IMR-90 (cell line): ENCODE data around the gene LGMN.

Source experiments
- BHLHE40 ChIP-seq: fragments of 150-350 bp; IDR thresholded peaks from 2 replicates; pipeline ENCODE4 v1.6.1; 2016; ENCODE audit warnings: mild to moderate bottlenecking, low read depth, low read length
- CHD1 ChIP-seq: IDR thresholded peaks from 2 replicates; pipeline ENCODE4 v1.6.1; 2012; ENCODE audit warnings: low read depth, low read length, improper control_type of control experiment
- CTCF ChIP-seq: conservative IDR thresholded peaks from 2 replicates; pipeline ENCODE4 v1.5.1; 2012; ENCODE audit warnings: mild to moderate bottlenecking, low read depth, low read length, improper control_type of control experiment
- FOS ChIP-seq: fragments of 150-350 bp; IDR thresholded peaks from 2 replicates; pipeline ENCODE4 v1.6.1; 2016; ENCODE audit warnings: low read depth, low read length
- MXI1 ChIP-seq: IDR thresholded peaks from 2 replicates; pipeline ENCODE4 v1.6.1; 2012; ENCODE audit warnings: low read depth, mild to moderate bottlenecking, low read length, moderate library complexity, borderline replicate concordance
- POLR2A ChIP-seq: IDR thresholded peaks from 2 replicates; pipeline ENCODE4 v1.6.1; 2012; ENCODE audit warnings: mild to moderate bottlenecking, low read depth, low read length
- RCOR1 ChIP-seq: IDR thresholded peaks from 2 replicates; pipeline ENCODE4 v1.6.1; 2012; ENCODE audit warnings: mild to moderate bottlenecking, low read length, improper control_type of control experiment; ENCODE audit not compliant: insufficient replicate concordance
- RFX5 ChIP-seq: IDR thresholded peaks from 2 replicates; pipeline ENCODE4 v1.8.0; 2012; ENCODE audit warnings: low read depth, mild to moderate bottlenecking, low read length, moderate library complexity
- SMC3 ChIP-seq: fragments of 150-350 bp; IDR thresholded peaks from 2 replicates; pipeline ENCODE4 v1.6.1; 2016; ENCODE audit warnings: low read depth, mild to moderate bottlenecking, antibody characterized with exemption, low read length, moderate library complexity
- USF2 ChIP-seq: fragments of 150-350 bp; IDR thresholded peaks from 2 replicates; pipeline ENCODE4 v1.6.1; 2017; ENCODE audit warnings: mild to moderate bottlenecking, antibody characterized with exemption, low read length, low read depth
- TF ChIP-seq, protein P1 (sequence below): fragments of 150-350 bp; IDR thresholded peaks from 2 replicates; pipeline ENCODE4 v1.6.1; 2016; ENCODE audit warnings: low read depth, mild to moderate bottlenecking, low read length, moderate library complexity, borderline replicate concordance

- TF ChIP-seq CTCF, result no peak
- TF ChIP-seq POLR2A, result no peak
- TF ChIP-seq MXI1, result no peak
- no peak for TF ChIP-seq USF2
- no peak for TF ChIP-seq BHLHE40
- TF ChIP-seq FOS, result no peak
- TF ChIP-seq RCOR1, result no peak
- TF ChIP-seq, protein P1, sequence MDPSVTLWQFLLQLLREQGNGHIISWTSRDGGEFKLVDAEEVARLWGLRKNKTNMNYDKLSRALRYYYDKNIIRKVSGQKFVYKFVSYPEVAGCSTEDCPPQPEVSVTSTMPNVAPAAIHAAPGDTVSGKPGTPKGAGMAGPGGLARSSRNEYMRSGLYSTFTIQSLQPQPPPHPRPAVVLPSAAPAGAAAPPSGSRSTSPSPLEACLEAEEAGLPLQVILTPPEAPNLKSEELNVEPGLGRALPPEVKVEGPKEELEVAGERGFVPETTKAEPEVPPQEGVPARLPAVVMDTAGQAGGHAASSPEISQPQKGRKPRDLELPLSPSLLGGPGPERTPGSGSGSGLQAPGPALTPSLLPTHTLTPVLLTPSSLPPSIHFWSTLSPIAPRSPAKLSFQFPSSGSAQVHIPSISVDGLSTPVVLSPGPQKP, result no peak
- TF ChIP-seq SMC3, result no peak
- TF ChIP-seq CHD1, result no peak
- TF ChIP-seq RFX5, result no peak
These were observed 85.4 kb downstream of the LGMN start for GRCh38 chr14:92663049-92663448.
